ENCODE results near the gene BTNL8. TPM values are rescaled to one million over a fixed set of nuclear protein-coding genes. Genes with fewer than 3 reads are reported as not detected.

The BTNL8 gene
- total RNA-seq, 1 donor from 2014 or later, result not detected

- H3K4me3 Mint-ChIP-seq (ENCODE audit: unreplicated experiment), result no peak overlapping the region
Measured at GRCh38 chr5:180922932-180923331, 24.0 kb downstream of the BTNL8 start.

GRCh38 chr5:180932660-180933059 lies 33.7 kb downstream of the BTNL8 start:
- TF ChIP-seq CTCF (IDR thresholded peaks at IDR 0.05), result no peak
- H3K4me1 Mint-ChIP-seq (ENCODE audit: unreplicated experiment), result no peaks in the 10 kb centered on the region
- DNase-seq (ENCODE audit: extremely low spot score, unreplicated experiment), result no peak
- no peaks in the 10 kb centered on the region for H3K36me3 Mint-ChIP-seq (ENCODE audit: unreplicated experiment)
- H3K4me3 Mint-ChIP-seq (ENCODE audit: unreplicated experiment), result no peak overlapping the region
- no peak overlapping the region for H3K27ac Mint-ChIP-seq (ENCODE audit: unreplicated experiment)
- H3K9me3 Mint-ChIP-seq (ENCODE audit: unreplicated experiment), result peaks cover 23% of the 10 kb centered on the region
- no peaks in the 10 kb centered on the region for H3K27me3 Mint-ChIP-seq (ENCODE audit: unreplicated experiment)

More at GRCh38 chr5:180922932-180923331, 24.0 kb downstream of the BTNL8 start:
- Mint-ChIP-seq H3K9me3 (ENCODE audit: unreplicated experiment) (peaks cover 10% of the 10 kb centered on the region), H3K27me3 (ENCODE audit: unreplicated experiment) (peaks cover 6% of the 10 kb centered on the region), H3K27ac (ENCODE audit: unreplicated experiment) (no peak overlapping the region), H3K4me1 (ENCODE audit: unreplicated experiment) (peaks cover 3% of the 10 kb centered on the region), H3K36me3 (ENCODE audit: unreplicated experiment) (no peaks in the 10 kb centered on the region)
- no peak for DNase-seq (ENCODE audit: extremely low spot score, unreplicated experiment)
- TF ChIP-seq CTCF (IDR thresholded peaks at IDR 0.05), result no peak

GRCh38 chr5:180935203-180935602 lies 36.2 kb downstream of the BTNL8 start:
- no peak overlapping the region for H3K4me3 Mint-ChIP-seq (ENCODE audit: unreplicated experiment)
- no peak for DNase-seq (ENCODE audit: extremely low spot score, unreplicated experiment)
- no peaks in the 10 kb centered on the region for H3K27me3 Mint-ChIP-seq (ENCODE audit: unreplicated experiment)
- TF ChIP-seq CTCF (IDR thresholded peaks at IDR 0.05), result no peak
- H3K4me1 Mint-ChIP-seq (ENCODE audit: unreplicated experiment), result no peaks in the 10 kb centered on the region
- H3K9me3 Mint-ChIP-seq (ENCODE audit: unreplicated experiment), result peaks cover 38% of the 10 kb centered on the region
- no peak overlapping the region for H3K27ac Mint-ChIP-seq (ENCODE audit: unreplicated experiment)
- H3K36me3 Mint-ChIP-seq (ENCODE audit: unreplicated experiment), result no peaks in the 10 kb centered on the region

GRCh38 chr5:180938294-180938693 lies 39.3 kb downstream of the BTNL8 start:
- TF ChIP-seq CTCF (IDR thresholded peaks at IDR 0.05), result no peak
- peaks cover 37% of the 10 kb centered on the region for H3K9me3 Mint-ChIP-seq (ENCODE audit: unreplicated experiment)
- H3K27me3 Mint-ChIP-seq (ENCODE audit: unreplicated experiment), result peaks cover 5% of the 10 kb centered on the region
- H3K4me1 Mint-ChIP-seq (ENCODE audit: unreplicated experiment), result no peaks in the 10 kb centered on the region
- no peak overlapping the region for H3K4me3 Mint-ChIP-seq (ENCODE audit: unreplicated experiment)
- no peak overlapping the region for H3K27ac Mint-ChIP-seq (ENCODE audit: unreplicated experiment)
- H3K36me3 Mint-ChIP-seq (ENCODE audit: unreplicated experiment), result no peaks in the 10 kb centered on the region
- DNase-seq (ENCODE audit: extremely low spot score, unreplicated experiment), result no peak

GRCh38 chr5:180950291-180950949 lies 51.5 kb downstream of the BTNL8 start:
- H3K4me3 Mint-ChIP-seq (ENCODE audit: unreplicated experiment), result no peak overlapping the region
- no peak for DNase-seq (ENCODE audit: extremely low spot score, unreplicated experiment)
- H3K27ac Mint-ChIP-seq (ENCODE audit: unreplicated experiment), result no peak overlapping the region
- no peaks in the 10 kb centered on the region for H3K27me3 Mint-ChIP-seq (ENCODE audit: unreplicated experiment)
- no peaks in the 10 kb centered on the region for H3K9me3 Mint-ChIP-seq (ENCODE audit: unreplicated experiment)
- no peaks in the 10 kb centered on the region for H3K36me3 Mint-ChIP-seq (ENCODE audit: unreplicated experiment)
- H3K4me1 Mint-ChIP-seq (ENCODE audit: unreplicated experiment), result no peaks in the 10 kb centered on the region
- no peak for TF ChIP-seq CTCF (IDR thresholded peaks at IDR 0.05)
